Gastroesophageal sphincter (tissue), 3 donors: ENCODE data around the gene IGFLR1.

ENCODE experiments used
- POLR2A ChIP-seq, 2 donors: fragments of 450-650 bp; IDR thresholded peaks; one replicate each; pipeline ENCODE4 v1.6.1; 2017; ENCODE audit warnings: antibody characterized with exemption in 2 of 2, mild to moderate bottlenecking in 2 of 2, moderate library complexity in 1 of 2
- TF ChIP-seq, protein P1 (sequence below), 4 experiments: fragments of 200-600 bp in 2 of 4; fragments of 450-650 bp in 2 of 4; sonication (generic) in 1 of 4; IDR thresholded peaks; one replicate each; pipeline ENCODE4 v1.5.1; 2017 to 2019; ENCODE audit warnings: antibody characterized with exemption in 4 of 4, mild to moderate bottlenecking in 2 of 4, moderate library complexity in 2 of 4

DNA sequence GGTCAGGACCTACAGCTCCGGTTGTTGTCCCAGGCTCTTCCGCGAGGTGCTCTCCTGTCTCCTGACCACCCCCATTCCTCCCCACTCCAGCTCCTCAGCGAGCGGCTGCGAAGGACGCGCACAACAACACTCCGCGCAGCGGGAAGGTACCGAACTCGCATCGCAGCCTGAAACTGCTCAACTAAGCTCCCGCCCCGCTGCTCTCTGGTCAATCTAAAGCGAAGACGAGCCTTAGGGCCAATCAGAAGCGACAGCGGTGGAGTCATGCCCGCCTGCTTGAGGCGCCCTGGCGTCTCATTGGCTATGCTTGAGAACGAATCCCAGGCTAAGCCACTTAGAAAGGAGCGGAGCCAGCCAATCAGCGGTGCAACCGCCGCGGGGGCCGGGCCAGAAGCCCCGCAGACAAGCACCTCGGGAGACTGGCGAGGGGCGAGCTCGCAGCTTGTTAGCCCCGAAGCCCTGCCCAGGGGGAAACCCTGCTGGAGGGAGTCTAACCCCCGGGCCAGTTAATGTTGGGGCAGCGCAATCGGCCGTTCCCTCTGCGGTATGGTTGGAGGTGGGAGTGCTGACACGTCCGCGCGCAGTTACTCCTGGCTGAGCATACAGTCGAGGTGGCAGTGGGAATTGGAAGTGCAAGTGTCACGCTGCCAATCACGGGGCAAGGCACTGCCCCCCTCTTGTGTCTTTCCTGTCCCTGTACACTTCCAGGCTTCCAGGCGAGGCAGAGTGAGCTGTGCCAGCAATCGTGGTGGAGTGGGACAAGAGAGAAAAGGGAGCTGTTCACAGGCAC lies 39.8 kb downstream of the IGFLR1 start:
- TF ChIP-seq, protein P1, sequence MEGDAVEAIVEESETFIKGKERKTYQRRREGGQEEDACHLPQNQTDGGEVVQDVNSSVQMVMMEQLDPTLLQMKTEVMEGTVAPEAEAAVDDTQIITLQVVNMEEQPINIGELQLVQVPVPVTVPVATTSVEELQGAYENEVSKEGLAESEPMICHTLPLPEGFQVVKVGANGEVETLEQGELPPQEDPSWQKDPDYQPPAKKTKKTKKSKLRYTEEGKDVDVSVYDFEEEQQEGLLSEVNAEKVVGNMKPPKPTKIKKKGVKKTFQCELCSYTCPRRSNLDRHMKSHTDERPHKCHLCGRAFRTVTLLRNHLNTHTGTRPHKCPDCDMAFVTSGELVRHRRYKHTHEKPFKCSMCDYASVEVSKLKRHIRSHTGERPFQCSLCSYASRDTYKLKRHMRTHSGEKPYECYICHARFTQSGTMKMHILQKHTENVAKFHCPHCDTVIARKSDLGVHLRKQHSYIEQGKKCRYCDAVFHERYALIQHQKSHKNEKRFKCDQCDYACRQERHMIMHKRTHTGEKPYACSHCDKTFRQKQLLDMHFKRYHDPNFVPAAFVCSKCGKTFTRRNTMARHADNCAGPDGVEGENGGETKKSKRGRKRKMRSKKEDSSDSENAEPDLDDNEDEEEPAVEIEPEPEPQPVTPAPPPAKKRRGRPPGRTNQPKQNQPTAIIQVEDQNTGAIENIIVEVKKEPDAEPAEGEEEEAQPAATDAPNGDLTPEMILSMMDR (IDR thresholded peaks at IDR 0.05), result no peak
- TF ChIP-seq POLR2A (IDR thresholded peaks at IDR 0.05), result no peak
